Measurements from ENCODE around the gene SH3RF3. TPM values are rescaled to one million over a fixed set of nuclear protein-coding genes. Genes with fewer than 3 reads are reported as not detected.

The SH3RF3 gene
- total and polyA plus RNA-seq, 9 of the 15 experiments (the other 6 are each of a cell fraction or from before 2014, with no cell fraction given) = 0.02 TPM; not detected in 8

GRCh38 chr2:109352898-109353689 lies 224.1 kb downstream of the SH3RF3 start:
- Histone ChIP-seq H3K4me1 (replicated peaks in 1 of 2; ENCODE audit: control insufficient read depth in 2 of 2, insufficient read depth in 2 of 2, low read length in 2 of 2) (no peaks in the 10 kb centered on the region), H3K27ac (ENCODE audit: extremely low read depth, low read depth, low read length) (no peak overlapping the region), H3K36me3 (ENCODE audit: control insufficient read depth, insufficient read depth, low read length) (no peaks in the 10 kb centered on the region), H3K27me3 (ENCODE audit: control insufficient read depth in 2 of 2, insufficient read depth in 2 of 2, low read length in 2 of 2) (peaks cover 4 to 30% of the 10 kb centered on the region in 2 experiments; a peak in 3 of 5 replicates), H3K9me1 (ENCODE audit: control insufficient read depth, insufficient read depth, low read length) (no peaks in the 10 kb centered on the region), H4K20me1 (replicated peaks; ENCODE audit: control insufficient read depth, insufficient read depth, low read length) (no peaks in the 10 kb centered on the region), H3K9ac (ENCODE audit: insufficient read depth in 1 of 2, low read depth in 2 of 2, low read length in 2 of 2) (no peak overlapping the region), H3K79me2 (ENCODE audit: control insufficient read depth, insufficient read depth, low read length) (no peaks in the 10 kb centered on the region), H2AFZ (ENCODE audit: low read depth, low read length) (no peak overlapping the region), H3K9me3 (replicated peaks; ENCODE audit: control insufficient read depth, insufficient read depth, low read depth, low read length) (no peaks in the 10 kb centered on the region), H3K4me2 (ENCODE audit: insufficient read depth, low read length) (no peak overlapping the region), H3K4me3 (no peak overlapping the region)
- FAIRE-seq (no peak), DNase-seq (ENCODE audit: extremely low read depth in 1 of 4, low spot score in 3 of 4) (no peak), ATAC-seq (no peak)
- CTCF ChIA-PET (ENCODE audit: low intra/inter-chr PET ratio) = no interaction called here
- POLR2A ChIA-PET = interaction anchor here (0.7 kb wide), 1 partner anchor 86 kb away, joined by 4 read pairs; no protein-coding TSS in a partner anchor
- in situ Hi-C loops (cut with MboI) (no loop called here), intact Hi-C loops (cut with micrococcal nuclease) (no loop called here)
- no TSS peak for BruUV-seq (replicated peaks)
- TF ChIP-seq SIN3B (IDR thresholded peaks at IDR 0.05; ENCODE audit: low read depth) (no peak), TEAD1 (CRISPR knock-in tag; IDR thresholded peaks at IDR 0.05) (no peak), USF2 (CRISPR knock-in tag; IDR thresholded peaks at IDR 0.05) (peak; percentile 21; the same call in 1 of the 2 replicates), RAD51 (IDR thresholded peaks at IDR 0.05; ENCODE audit: borderline replicate concordance, low read depth) (0 out of 2 replicates have a peak, but pooled peaks have one; percentile 20), TFE3 (CRISPR knock-in tag; IDR thresholded peaks at IDR 0.05) (peak; percentile 69)
- 0% methylated on average over 13 of the region's 14 CpGs for WGBS (ENCODE audit: insufficient coverage, low coverage, missing lambda C conversion rate)
